Midbrain (tissue), 1 donor: Measurements from ENCODE around the gene ZFYVE28.

Experiments
- DNase-seq: peaks from one replicate; lab custom pipeline; 2025; lab: John Stamatoyannopoulos, UW

ZFYVE28 gene

GRCh38 chr4:2353222-2354107 is 65.0 kb downstream of the ZFYVE28 start:
- no peak for DNase-seq

GRCh38 chr4:2352729-2353221 is 65.7 kb downstream of the ZFYVE28 start:
- DNase-seq, result no peak

- no peak for DNase-seq
Measured at GRCh38 chr4:2352171-2352570, 66.3 kb downstream of the ZFYVE28 start.

GRCh38 chr4:2350982-2351381 is 67.5 kb downstream of the ZFYVE28 start:
- no peak for DNase-seq

GRCh38 chr4:2348786-2349185 is 69.7 kb downstream of the ZFYVE28 start:
- no peak for DNase-seq

GRCh38 chr4:2347190-2347589 is 71.3 kb downstream of the ZFYVE28 start:
- DNase-seq, result no peak

GRCh38 chr4:2343476-2343875 is 75.0 kb downstream of the ZFYVE28 start:
- DNase-seq, result no peak

- no peak for DNase-seq
Measured at GRCh38 chr4:2341911-2342652, 76.4 kb downstream of the ZFYVE28 start.

- no peak for DNase-seq
Measured at GRCh38 chr4:2341261-2341841, 77.1 kb downstream of the ZFYVE28 start.

GRCh38 chr4:2340272-2341061 is 78.0 kb downstream of the ZFYVE28 start:
- no peak for DNase-seq

GRCh38 chr4:2339458-2340271 is 78.8 kb downstream of the ZFYVE28 start:
- no peak for DNase-seq

GRCh38 chr4:2338754-2339457 is 79.5 kb downstream of the ZFYVE28 start:
- no peak for DNase-seq

- no peak for DNase-seq
Measured at GRCh38 chr4:2337896-2338295, 80.5 kb downstream of the ZFYVE28 start.

- no peak for DNase-seq
Measured at GRCh38 chr4:2337131-2337723, 81.2 kb downstream of the ZFYVE28 start.

- DNase-seq, result no peak
Measured at GRCh38 chr4:2336659-2337058, 81.8 kb downstream of the ZFYVE28 start.

GRCh38 chr4:2335729-2336101 is 82.7 kb downstream of the ZFYVE28 start:
- no peak for DNase-seq

- DNase-seq, result no peak
Measured at GRCh38 chr4:2334826-2335728, 83.4 kb downstream of the ZFYVE28 start.

GRCh38 chr4:2333916-2334644 is 84.4 kb downstream of the ZFYVE28 start:
- DNase-seq, result no peak
